GM12873 (cell line): Measurements from ENCODE around the gene NOS3.

ENCODE experiments used
- TF ChIP-seq, protein P1 (sequence below): IDR thresholded peaks from 2 replicates; pipeline ENCODE4 v1.5.1; 2012; ENCODE audit warnings: low read depth, mild to moderate bottlenecking, moderate library complexity, low read length, control low read depth; ENCODE audit not compliant: insufficient read depth; ENCODE audit errors: missing control alignments

NOS3 gene

DNA sequence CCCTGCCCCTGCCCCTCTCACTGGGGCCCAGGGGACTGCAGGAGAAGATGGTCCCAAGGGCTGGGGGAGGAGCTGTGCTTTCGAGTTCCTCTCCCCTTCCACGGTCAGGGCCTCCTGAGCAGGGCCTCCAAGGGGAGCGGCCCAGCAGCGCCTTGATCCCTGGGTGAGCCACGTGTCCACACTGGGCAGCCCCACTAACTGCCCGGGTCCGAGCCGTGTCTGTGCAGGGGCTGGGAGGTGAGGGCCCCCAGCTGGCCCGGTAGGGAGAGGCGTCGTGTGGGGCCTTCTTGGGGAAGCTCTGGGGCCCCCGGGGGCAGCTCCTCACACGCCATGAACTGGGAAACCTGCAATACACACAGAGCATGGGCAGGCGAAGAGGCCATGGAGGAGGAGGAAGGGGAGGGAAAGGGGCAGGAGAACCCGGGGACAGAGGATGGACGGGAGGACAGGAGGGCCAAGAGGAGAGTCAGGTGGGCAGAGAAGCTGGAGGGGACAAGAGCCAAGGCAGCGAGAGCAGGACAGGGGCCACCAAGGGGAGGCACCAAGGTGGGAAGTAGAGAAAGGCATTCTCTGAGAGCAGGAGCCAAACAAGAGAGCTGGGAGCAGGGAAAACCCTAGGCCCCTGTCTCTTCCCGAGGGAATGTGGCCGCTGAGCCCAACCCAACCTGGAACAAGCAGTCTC, 45.5 kb upstream of the NOS3 start:
- TF ChIP-seq, protein P1, sequence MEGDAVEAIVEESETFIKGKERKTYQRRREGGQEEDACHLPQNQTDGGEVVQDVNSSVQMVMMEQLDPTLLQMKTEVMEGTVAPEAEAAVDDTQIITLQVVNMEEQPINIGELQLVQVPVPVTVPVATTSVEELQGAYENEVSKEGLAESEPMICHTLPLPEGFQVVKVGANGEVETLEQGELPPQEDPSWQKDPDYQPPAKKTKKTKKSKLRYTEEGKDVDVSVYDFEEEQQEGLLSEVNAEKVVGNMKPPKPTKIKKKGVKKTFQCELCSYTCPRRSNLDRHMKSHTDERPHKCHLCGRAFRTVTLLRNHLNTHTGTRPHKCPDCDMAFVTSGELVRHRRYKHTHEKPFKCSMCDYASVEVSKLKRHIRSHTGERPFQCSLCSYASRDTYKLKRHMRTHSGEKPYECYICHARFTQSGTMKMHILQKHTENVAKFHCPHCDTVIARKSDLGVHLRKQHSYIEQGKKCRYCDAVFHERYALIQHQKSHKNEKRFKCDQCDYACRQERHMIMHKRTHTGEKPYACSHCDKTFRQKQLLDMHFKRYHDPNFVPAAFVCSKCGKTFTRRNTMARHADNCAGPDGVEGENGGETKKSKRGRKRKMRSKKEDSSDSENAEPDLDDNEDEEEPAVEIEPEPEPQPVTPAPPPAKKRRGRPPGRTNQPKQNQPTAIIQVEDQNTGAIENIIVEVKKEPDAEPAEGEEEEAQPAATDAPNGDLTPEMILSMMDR: no peak

DNA sequence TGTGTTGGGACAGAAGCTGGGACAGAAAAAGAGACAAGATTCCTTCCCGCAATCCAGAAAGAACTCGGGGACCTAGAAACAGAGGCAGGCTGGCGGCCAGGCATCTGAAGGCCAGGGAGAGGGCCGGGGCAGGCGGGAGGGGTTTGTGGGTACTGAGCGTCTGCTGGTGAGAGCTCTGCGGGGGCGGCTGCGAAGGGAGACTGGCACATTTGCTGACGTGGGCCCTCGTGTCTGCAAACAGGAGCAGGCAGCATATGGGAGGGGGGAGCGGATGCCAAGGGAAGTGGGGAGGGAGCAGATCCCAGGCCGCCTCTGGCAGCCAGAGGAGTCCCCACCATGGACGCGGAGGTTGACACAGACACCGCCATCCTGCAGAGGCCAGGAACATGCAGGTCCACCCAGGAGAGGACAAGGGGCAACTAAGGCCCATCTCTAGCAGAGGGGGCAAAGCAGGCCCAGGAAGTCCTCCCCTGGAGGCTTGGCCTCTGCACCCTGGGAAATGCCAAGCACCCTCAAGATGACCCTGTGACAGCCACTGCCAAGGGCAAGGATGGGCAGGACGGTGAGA, 44.9 kb upstream of the NOS3 start:
- TF ChIP-seq, protein P1: no peak

DNA sequence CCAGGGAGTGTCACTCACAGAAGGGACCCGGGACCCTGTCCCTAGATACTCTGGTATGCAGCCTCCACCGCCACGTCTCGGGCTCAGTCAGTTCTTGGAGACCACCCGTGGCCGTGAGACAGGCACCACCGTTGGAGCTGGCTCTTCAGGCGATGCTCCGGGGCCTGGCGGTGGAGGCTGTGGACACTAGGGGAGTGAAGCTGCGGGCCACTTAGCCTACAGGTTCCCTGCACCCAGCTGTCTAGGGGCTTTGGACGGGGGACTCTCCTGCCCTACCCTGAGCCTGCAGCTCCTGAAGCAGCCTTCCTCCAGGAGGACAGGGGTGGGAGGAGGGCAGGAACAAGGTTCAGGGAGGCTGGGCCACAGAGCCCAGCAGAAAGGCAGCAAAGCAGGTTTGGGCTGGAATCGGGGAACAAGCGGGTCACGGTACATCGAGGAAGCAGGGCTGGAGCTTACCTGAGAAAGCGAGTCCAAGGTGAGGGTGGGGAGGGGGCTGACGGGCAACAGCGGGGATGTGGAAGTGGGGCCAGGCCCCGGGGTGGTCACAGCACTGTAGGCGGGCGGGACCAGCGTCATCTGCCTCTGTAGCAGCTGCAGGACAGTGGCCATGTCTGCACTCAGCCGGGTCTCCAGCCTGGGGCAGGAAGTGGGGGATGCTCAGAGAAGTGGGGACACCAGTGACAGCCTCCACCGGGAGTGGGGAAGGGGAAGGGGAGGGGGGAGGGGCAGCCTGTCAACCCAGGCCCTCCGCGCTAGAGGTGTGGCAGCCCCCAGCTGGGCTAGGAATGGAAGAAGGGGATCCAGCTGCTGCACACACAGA, 44.2 kb upstream of the NOS3 start:
- TF ChIP-seq, protein P1: no peak

DNA sequence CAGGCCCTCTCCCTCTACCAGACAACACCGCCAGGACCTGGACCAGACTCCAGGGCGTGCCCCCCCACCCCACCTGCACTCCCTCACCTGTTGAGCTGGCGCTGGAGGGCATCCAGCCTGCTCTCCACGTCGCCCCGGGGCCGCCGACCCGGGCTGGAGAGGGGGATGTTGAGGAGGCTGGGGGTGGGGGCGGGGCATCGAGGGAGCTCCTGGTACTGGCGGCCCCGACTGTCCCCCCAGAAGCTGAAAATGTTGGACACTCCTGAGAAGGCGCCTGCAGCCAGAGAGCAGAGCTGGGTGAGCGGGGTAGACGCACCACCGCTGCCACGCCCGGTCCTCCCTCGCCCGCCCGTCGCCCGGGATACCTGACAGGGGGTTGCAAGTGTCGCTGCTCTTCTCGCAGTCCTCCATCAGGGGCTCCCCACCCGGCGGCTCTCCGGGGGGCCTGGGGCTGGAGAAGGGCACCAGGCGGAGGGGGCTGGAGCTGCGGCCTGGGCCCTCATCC, 43.5 kb upstream of the NOS3 start:
- TF ChIP-seq, protein P1: no peak

DNA sequence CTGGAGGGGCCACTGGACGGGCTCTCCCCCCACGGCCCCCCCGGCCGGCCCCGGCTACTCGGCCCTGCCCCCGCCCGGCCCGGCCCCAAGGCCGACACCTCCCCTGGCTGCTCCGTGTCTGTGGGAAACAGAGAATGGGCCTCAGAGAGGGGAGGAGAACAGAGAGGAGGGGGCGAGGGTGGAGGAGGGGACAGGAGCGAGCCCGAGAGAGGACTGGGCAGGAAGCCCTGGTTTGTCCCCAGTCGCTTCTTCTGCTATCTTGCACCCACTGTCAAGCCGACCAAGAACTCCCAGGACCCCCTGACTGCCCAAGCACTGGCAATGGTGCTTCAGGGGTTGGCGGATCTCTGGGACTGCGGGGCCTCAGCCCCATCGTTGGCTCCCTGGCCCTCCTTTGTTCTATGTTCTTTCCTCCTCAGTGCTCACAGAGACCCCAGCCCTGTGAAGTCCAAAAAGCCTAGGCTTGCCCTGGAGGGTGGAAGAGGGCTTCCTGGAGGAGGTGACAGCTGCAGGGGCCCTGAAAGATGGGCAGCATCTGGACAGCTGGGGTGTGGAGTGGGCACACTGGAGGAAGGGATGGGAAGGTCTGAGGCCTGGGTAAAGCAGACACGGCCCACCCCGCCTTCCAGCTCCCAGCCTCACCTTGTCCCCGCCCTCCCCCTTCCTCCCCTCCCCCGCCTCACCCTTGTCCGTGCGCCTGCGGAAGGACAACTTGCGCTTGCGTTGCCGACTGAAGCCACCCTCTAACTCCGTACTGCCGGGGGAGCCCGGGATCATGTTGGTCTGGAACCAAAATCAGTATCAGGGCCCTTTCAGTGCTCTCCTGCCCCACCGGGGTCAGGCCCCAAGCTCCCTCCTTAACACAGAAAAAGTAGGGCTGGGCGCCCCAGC, 42.8 kb upstream of the NOS3 start:
- TF ChIP-seq, protein P1: no peak

DNA sequence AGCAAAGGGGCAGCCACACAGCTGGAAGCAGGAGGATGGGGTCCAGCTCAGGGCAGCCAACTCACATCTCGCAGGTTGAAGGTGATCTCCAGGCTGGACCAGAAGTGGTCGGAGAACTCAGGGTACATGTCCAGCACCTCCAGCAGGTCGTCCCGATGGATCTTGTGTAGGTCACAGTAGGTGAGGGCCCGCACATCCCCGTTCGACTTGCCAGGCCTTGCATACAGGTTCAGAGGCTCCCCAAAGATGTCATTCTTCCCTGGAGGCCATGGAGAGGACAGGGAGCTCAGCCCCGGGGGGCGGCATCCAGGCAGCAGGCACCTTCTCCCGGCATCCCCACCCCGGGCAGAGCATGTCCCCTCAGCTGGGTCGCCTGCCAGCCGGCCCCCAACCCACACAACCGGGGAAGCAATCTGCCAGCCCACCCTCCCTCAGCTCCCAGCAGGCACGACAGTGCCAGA, 42.0 kb upstream of the NOS3 start:
- TF ChIP-seq, protein P1: no peak

DNA sequence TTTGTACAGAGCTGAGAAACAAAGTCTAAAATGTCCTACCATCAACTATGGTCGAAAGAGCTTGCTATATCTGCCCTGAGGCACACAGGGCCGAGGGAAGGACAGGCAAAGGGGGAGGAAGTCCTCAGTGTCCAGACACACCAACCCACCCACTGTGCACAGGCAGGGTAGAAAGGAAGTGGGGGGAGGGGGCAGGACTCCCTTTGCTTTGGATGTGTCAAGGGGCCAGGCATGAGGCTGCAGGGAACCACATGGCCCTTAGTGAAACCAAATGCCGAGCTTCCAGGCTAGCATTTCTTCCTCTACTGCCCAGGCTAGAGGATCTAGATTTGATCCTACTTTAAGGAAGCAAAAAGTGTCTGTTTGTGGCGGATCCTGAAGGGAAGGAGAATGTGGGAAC, 41.3 kb upstream of the NOS3 start:
- TF ChIP-seq, protein P1: no peak
